Adipocyte (in vitro differentiated cells): ENCODE results near the gene P2RX2.

ENCODE experiments used
- DNase-seq: peaks from one replicate; pipeline ENCODE4 v3.0.0-alpha.2; 2015; ENCODE audit warnings: low read depth
- H3K27me3 ChIP-seq: replicated peaks from 2 replicates; pipeline ENCODE4 v1.7.0; 2013; ENCODE audit warnings: mild to moderate bottlenecking, low read length, moderate library complexity; ENCODE audit not compliant: control insufficient read depth, insufficient read depth
- H3K36me3 ChIP-seq: 2 replicates; pipeline ENCODE4 v1.7.0; 2013; ENCODE audit warnings: low read length, mild to moderate bottlenecking, moderate library complexity; ENCODE audit not compliant: control insufficient read depth, insufficient read depth, severe bottlenecking
- H3K4me1 ChIP-seq: 2 replicates; pipeline ENCODE4 v1.7.0; 2013; ENCODE audit warnings: mild to moderate bottlenecking, low read length, moderate library complexity; ENCODE audit not compliant: control insufficient read depth, insufficient read depth
- H3K4me3 ChIP-seq: 2 replicates; pipeline ENCODE4 v1.7.0; 2013; ENCODE audit warnings: mild to moderate bottlenecking, low read length, moderate library complexity
- H3K9ac ChIP-seq: 2 replicates; pipeline ENCODE4 v1.7.0; 2013; ENCODE audit warnings: mild to moderate bottlenecking, low read length, moderate library complexity
- H3K9me3 ChIP-seq: 2 replicates; pipeline ENCODE4 v1.7.0; 2013; ENCODE audit warnings: mild to moderate bottlenecking, low read length, moderate library complexity; ENCODE audit not compliant: control insufficient read depth

The P2RX2 gene

GRCh38 chr12:132618683-132619043, at the start of gene P2RX2:
Gene P2RX2, plus strand, starts transcription at chr12:132618776. Its CDS starts 41 bp downstream, at chr12:132618817.
- H3K27me3 ChIP-seq, result peaks cover 46% of the 10 kb centered on the region

GRCh38 chr12:132568826-132569480, 49.6 kb upstream of the P2RX2 start:
- no peak for DNase-seq
- Histone ChIP-seq H3K9me3 (no peaks in the 10 kb centered on the region), H3K36me3 (no peaks in the 10 kb centered on the region)

More at GRCh38 chr12:132618683-132619043, at the start of gene P2RX2:
- H3K4me1 ChIP-seq, result peaks cover 11% of the 10 kb centered on the region
- H3K9ac ChIP-seq, result no peak within 1 kb of the TSS
- DNase-seq, result no peak
- no peak within 1 kb of the TSS for H3K4me3 ChIP-seq
- no peaks in the 10 kb centered on the region for H3K36me3 ChIP-seq
- peaks cover 13% of the 10 kb centered on the region for H3K9me3 ChIP-seq

DNA sequence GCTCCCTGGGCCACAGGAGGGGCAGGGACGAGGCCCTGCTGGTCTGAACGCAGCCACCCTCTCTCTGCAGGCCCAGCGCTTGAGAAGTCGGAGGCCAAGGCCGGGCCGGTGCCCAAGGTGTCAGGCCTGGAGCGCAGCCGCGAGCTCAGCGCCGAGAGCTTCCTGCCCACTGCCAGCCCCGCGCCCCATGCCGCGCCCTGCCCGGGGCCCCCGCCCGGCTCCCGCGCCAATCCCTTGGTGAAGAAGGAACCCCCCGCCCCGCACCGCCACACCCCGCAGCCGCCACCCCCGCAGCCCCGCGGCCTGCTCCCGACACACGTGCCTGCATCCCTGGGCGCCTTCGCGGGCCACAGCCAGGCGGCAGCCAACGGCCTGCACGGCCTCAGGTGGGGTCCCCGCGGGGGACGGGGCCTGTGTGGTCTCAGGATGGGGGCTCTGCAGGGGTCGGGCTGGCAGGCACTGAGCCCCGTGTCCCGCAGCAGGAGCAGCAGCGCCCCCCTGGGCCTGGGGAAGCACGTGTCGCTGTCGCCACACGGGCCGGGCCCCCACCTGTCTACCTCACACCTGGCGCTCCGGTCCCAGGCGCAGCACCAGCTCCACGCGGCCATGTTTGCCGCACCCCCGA, 48.6 kb upstream of the P2RX2 start:
- Histone ChIP-seq H3K4me3 (no peak overlapping the region), H3K36me3 (no peaks in the 10 kb centered on the region), H3K9me3 (no peaks in the 10 kb centered on the region), H3K9ac (no peak overlapping the region), H3K27me3 (no peaks in the 10 kb centered on the region), H3K4me1 (no peaks in the 10 kb centered on the region)
- DNase-seq, result no peak

More at GRCh38 chr12:132568826-132569480, 49.6 kb upstream of the P2RX2 start:
- H3K4me3 ChIP-seq, result no peak overlapping the region
- no peaks in the 10 kb centered on the region for H3K27me3 ChIP-seq
- H3K4me1 ChIP-seq, result no peaks in the 10 kb centered on the region
- H3K9ac ChIP-seq, result no peak overlapping the region

GRCh38 chr12:132570635-132571034, 47.9 kb upstream of the P2RX2 start:
- DNase-seq, result no peak
- Histone ChIP-seq H3K9ac (no peak overlapping the region), H3K27me3 (no peaks in the 10 kb centered on the region), H3K9me3 (no peaks in the 10 kb centered on the region), H3K4me1 (no peaks in the 10 kb centered on the region), H3K4me3 (no peak overlapping the region), H3K36me3 (no peaks in the 10 kb centered on the region)

- Histone ChIP-seq H3K36me3 (no peaks in the 10 kb centered on the region), H3K27me3 (no peaks in the 10 kb centered on the region), H3K9me3 (no peaks in the 10 kb centered on the region), H3K9ac (no peak overlapping the region), H3K4me1 (no peaks in the 10 kb centered on the region), H3K4me3 (no peak overlapping the region)
- DNase-seq, result no peak
Observed at GRCh38 chr12:132571051-132571450, 47.5 kb upstream of the P2RX2 start.

DNA sequence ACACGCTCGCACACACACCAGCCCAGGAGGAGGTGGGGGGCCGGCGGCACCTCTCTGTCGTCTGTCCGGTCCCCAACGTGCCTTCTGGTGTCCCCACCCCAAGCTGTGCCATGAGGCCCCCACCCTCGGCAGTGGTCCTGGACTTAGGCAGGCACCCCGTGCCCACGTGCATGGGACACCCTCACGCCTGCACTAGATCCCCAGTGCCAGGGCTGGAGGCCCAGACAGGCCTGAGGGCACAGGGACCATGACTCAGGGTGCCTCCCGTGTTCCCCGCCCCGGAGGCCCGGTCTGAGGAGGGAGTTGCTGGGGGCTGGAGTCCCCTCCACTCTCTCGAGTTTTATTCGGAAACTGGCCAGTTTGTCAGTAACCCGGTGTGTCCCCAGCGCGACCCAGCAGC, 47.0 kb upstream of the P2RX2 start:
- DNase-seq, result no peak

DNA sequence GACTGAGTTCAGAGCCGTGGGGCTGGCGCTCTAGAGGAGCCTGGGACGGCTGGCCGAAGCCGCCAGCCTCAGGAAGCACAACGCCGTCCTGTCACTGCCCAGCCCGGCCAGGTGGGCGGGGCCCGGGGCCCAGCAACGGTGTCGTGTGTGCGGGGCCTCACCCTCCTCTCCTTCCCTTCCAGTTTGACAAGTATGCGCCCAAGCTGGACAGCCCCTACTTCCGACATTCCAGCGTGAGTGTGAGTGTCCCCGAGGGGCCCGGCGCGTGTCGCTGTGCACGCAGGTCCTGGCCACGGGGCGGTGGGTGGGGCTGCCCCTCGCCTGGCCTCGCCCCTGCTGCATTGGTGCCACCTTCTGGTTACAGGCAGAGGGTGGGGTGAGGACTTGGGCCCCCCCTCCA, 46.5 kb upstream of the P2RX2 start:
- Histone ChIP-seq H3K27me3 (no peaks in the 10 kb centered on the region), H3K4me3 (no peak overlapping the region), H3K4me1 (no peaks in the 10 kb centered on the region), H3K9ac (no peak overlapping the region), H3K36me3 (no peaks in the 10 kb centered on the region), H3K9me3 (no peaks in the 10 kb centered on the region)
- DNase-seq, result no peak

More for the DNA sequence above, 47.0 kb upstream of the P2RX2 start:
- H3K27me3 ChIP-seq, result no peaks in the 10 kb centered on the region
- no peak overlapping the region for H3K9ac ChIP-seq
- H3K4me3 ChIP-seq, result no peak overlapping the region
- H3K4me1 ChIP-seq, result no peaks in the 10 kb centered on the region
- no peaks in the 10 kb centered on the region for H3K9me3 ChIP-seq
- no peaks in the 10 kb centered on the region for H3K36me3 ChIP-seq

GRCh38 chr12:132572801-132573760, 45.5 kb upstream of the P2RX2 start:
- H3K9me3 ChIP-seq, result no peaks in the 10 kb centered on the region
- DNase-seq, result no peak
- no peaks in the 10 kb centered on the region for H3K4me1 ChIP-seq
- no peaks in the 10 kb centered on the region for H3K36me3 ChIP-seq
- H3K4me3 ChIP-seq, result no peak overlapping the region
- no peaks in the 10 kb centered on the region for H3K27me3 ChIP-seq
- H3K9ac ChIP-seq, result no peak overlapping the region

DNA sequence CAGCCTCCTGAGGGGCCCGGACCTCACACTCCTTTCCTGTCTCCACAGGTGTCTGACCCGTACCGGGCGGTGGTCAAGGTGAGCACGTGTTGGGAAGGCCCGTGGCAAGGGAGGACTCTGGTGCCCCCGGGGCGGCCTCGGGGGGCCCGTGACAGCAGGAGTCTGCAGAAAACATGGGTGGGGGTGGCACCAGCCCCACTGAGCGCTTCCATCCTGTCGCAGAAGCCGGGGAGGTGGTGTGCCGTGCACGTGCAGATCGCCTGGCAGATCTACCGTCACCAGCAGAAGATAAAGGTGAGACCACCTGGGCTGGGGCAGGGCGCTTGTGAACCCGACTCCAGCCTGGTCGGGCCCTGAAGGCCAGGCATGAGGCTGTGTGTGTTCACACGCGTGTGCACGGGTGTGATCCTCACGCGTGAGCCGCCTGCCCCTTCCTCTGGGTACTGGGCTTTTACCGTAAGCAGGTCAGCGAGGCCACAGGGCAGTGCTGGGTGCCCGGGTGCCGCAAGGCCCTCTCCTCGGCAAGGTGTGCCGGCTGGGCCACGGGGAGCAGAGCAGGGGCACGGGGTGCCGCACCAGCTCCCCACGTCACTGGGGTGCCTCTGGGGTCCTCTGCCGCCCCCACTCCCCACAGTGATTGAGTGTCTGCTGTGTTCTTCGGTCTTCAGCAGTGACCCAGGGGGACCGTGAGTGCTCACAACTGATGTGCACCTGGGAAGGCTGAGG, 44.1 kb upstream of the P2RX2 start:
- DNase-seq, result no peak
- H3K36me3 ChIP-seq, result peaks cover 2% of the 10 kb centered on the region
- no peaks in the 10 kb centered on the region for H3K9me3 ChIP-seq
- H3K27me3 ChIP-seq, result no peaks in the 10 kb centered on the region
- no peaks in the 10 kb centered on the region for H3K4me1 ChIP-seq
- H3K9ac ChIP-seq, result no peak overlapping the region
- no peak overlapping the region for H3K4me3 ChIP-seq

- H3K4me1 ChIP-seq, result no peaks in the 10 kb centered on the region
- no peaks in the 10 kb centered on the region for H3K9me3 ChIP-seq
- H3K27me3 ChIP-seq, result no peaks in the 10 kb centered on the region
- no peak overlapping the region for H3K9ac ChIP-seq
- H3K36me3 ChIP-seq, result peaks cover 2% of the 10 kb centered on the region
- no peak overlapping the region for H3K4me3 ChIP-seq
- DNase-seq, result no peak
Observed at GRCh38 chr12:132575661-132576060, 42.9 kb upstream of the P2RX2 start.

GRCh38 chr12:132576701-132577100, 41.9 kb upstream of the P2RX2 start:
- no peak overlapping the region for H3K9ac ChIP-seq

More at GRCh38 chr12:132576701-132577100, 41.9 kb upstream of the P2RX2 start:
- Histone ChIP-seq H3K4me1 (no peaks in the 10 kb centered on the region), H3K36me3 (peaks cover 8% of the 10 kb centered on the region), H3K4me3 (no peak overlapping the region), H3K9me3 (no peaks in the 10 kb centered on the region), H3K27me3 (no peaks in the 10 kb centered on the region)
- no peak for DNase-seq
